ENCODE data around the gene PEMT.

PEMT gene

DNA sequence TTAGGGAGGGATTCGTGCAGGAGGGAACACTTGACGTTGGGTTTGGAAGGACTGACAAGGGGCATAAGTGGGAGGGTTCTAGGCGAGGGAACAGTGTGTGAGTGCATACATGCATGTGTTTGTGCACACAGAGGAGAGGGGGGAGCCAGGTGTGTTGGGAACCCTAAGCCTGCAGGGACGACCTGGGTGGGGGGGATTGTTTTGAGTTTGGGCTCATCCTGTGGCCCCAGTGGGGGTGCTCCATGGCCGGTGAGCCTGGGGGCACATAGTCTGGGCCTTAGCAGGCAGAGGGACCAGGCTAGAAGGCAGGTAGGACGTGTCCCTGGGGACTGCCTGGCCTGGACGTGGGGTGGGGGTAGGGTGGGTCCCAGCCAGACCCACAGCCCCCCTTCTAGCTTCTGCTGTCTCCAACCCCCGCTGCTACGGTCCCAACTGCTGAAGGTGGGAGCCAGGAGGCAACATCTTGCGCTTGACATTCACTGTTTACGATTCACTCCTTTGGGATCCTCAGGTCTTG, 83.4 kb downstream of the PEMT start:
- Histone ChIP-seq H3K79me1 (ENCODE audit: low read length) (no peaks in the 10 kb centered on the region), H3K27me3 (ENCODE audit: insufficient read depth, low read length) (no peaks in the 10 kb centered on the region), H2BK12ac (ENCODE audit: low read length) (no peak overlapping the region), H3K4ac (ENCODE audit: low read depth, low read length) (no peak overlapping the region), H2BK120ac (ENCODE audit: insufficient read depth, low read length, poor library complexity) (no peak overlapping the region), H3K4me2 (ENCODE audit: low read length) (no peak overlapping the region), H2BK5ac (ENCODE audit: low read depth, low read length, poor library complexity) (no peak overlapping the region), H3K9me3 (ENCODE audit: insufficient read depth, low read depth, low read length) (peaks cover 4% of the 10 kb centered on the region), H4K8ac (ENCODE audit: low read depth, low read length) (no peak overlapping the region), H3K4me1 (ENCODE audit: control insufficient read depth in 1 of 2, insufficient read depth in 2 of 2, low read length in 2 of 2) (no peaks in the 10 kb centered on the region), H3K9ac (ENCODE audit: low read length) (no peak overlapping the region), H3K18ac (ENCODE audit: low read length) (no peak overlapping the region), H4K91ac (ENCODE audit: low read depth, low read length) (no peak overlapping the region), H3K14ac (ENCODE audit: low read length) (no peak overlapping the region), H2AK5ac (ENCODE audit: low read length) (no peak overlapping the region), H3K36me3 (ENCODE audit: control insufficient read depth in 1 of 2, insufficient read depth in 2 of 2, low read length in 2 of 2) (no peaks in the 10 kb centered on the region), H3K79me2 (ENCODE audit: control insufficient read depth, insufficient read depth, low read length, poor library complexity) (no peaks in the 10 kb centered on the region), H3K4me3 (ENCODE audit: low read depth, low read length) (no peak overlapping the region), H4K12ac (ENCODE audit: low read depth, low read length) (no peak overlapping the region), H3K27ac (ENCODE audit: low read depth, low read length) (no peak overlapping the region), H3K23ac (ENCODE audit: low read length) (no peak overlapping the region), H2AFZ (ENCODE audit: insufficient read depth, low read length, poor library complexity) (no peak overlapping the region)
- WGBS (ENCODE audit: extremely low coverage, insufficient coverage, insufficient read length): no CpG with 5 or more reads among the region's 11 CpGs
- DNase-seq: no peak

DNA sequence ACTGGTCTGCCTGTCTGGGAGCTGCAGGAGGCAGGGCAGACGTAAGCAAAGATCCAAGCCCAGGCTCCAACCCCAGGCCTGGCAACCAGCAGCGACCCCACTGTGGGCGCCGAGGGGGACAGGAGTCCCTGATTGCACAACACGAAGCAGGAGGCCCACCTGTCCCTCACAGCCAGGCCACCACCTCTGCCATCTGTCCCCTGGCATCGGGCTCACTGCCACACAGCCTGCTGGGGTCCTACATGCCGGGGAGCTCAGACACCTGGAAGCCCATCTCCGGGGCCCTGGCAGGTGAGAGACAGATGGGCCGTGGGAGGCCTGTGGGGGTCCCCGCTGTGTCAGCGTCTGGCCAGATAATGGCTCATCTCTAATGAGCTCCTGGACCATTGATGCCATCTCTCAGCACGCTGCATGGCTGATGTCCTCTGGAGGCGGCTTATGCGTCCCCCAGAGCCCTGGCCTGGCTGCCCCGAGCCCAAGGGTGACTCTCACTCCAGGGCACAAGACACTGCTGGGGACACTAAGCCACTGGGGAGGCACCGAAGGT, 84.0 kb downstream of the PEMT start:
- H3K23ac ChIP-seq (ENCODE audit: low read length): no peak overlapping the region
- no peaks in the 10 kb centered on the region for H3K36me3 ChIP-seq (ENCODE audit: control insufficient read depth in 1 of 2, insufficient read depth in 2 of 2, low read length in 2 of 2)
- no peak overlapping the region for H2AK5ac ChIP-seq (ENCODE audit: low read length)
- peaks cover 2% of the 10 kb centered on the region for H3K9me3 ChIP-seq (ENCODE audit: insufficient read depth, low read depth, low read length)
- no peak overlapping the region for H3K14ac ChIP-seq (ENCODE audit: low read length)
- H4K12ac ChIP-seq (ENCODE audit: low read depth, low read length): no peak overlapping the region
- no peak overlapping the region for H2BK5ac ChIP-seq (ENCODE audit: low read depth, low read length, poor library complexity)
- no peak overlapping the region for H3K18ac ChIP-seq (ENCODE audit: low read length)
- no peak overlapping the region for H4K8ac ChIP-seq (ENCODE audit: low read depth, low read length)
- no peaks in the 10 kb centered on the region for H3K4me1 ChIP-seq (ENCODE audit: control insufficient read depth in 1 of 2, insufficient read depth in 2 of 2, low read length in 2 of 2)
- H3K4me2 ChIP-seq (ENCODE audit: low read length): no peak overlapping the region
- H3K27me3 ChIP-seq (ENCODE audit: insufficient read depth, low read length): no peaks in the 10 kb centered on the region
- H2BK120ac ChIP-seq (ENCODE audit: insufficient read depth, low read length, poor library complexity): no peak overlapping the region
- H2AFZ ChIP-seq (ENCODE audit: insufficient read depth, low read length, poor library complexity): no peak overlapping the region
- no peak overlapping the region for H4K91ac ChIP-seq (ENCODE audit: low read depth, low read length)
- no peak overlapping the region for H2BK12ac ChIP-seq (ENCODE audit: low read length)
- H3K9ac ChIP-seq (ENCODE audit: low read length): no peak overlapping the region
- H3K4me3 ChIP-seq (ENCODE audit: low read depth, low read length): no peak overlapping the region
- H3K79me1 ChIP-seq (ENCODE audit: low read length): no peaks in the 10 kb centered on the region
- no peak overlapping the region for H3K27ac ChIP-seq (ENCODE audit: low read depth, low read length)
- no peak overlapping the region for H3K4ac ChIP-seq (ENCODE audit: low read depth, low read length)
- H3K79me2 ChIP-seq (ENCODE audit: control insufficient read depth, insufficient read depth, low read length, poor library complexity): no peaks in the 10 kb centered on the region
- WGBS (ENCODE audit: extremely low coverage, insufficient coverage, insufficient read length): no CpG with 5 or more reads among the region's 16 CpGs
- DNase-seq: no peak

- Histone ChIP-seq H4K91ac (ENCODE audit: low read depth, low read length) (no peak overlapping the region), H4K12ac (ENCODE audit: low read depth, low read length) (no peak overlapping the region), H3K18ac (ENCODE audit: low read length) (no peak overlapping the region), H3K36me3 (ENCODE audit: control insufficient read depth in 1 of 2, insufficient read depth in 2 of 2, low read length in 2 of 2) (no peaks in the 10 kb centered on the region), H3K4ac (ENCODE audit: low read depth, low read length) (no peak overlapping the region), H3K4me3 (ENCODE audit: low read depth, low read length) (no peak overlapping the region), H2AFZ (ENCODE audit: insufficient read depth, low read length, poor library complexity) (no peak overlapping the region), H3K79me1 (ENCODE audit: low read length) (no peaks in the 10 kb centered on the region), H3K4me2 (ENCODE audit: low read length) (no peak overlapping the region), H3K14ac (ENCODE audit: low read length) (no peak overlapping the region), H3K4me1 (ENCODE audit: control insufficient read depth in 1 of 2, insufficient read depth in 2 of 2, low read length in 2 of 2) (no peaks in the 10 kb centered on the region), H2BK120ac (ENCODE audit: insufficient read depth, low read length, poor library complexity) (no peak overlapping the region), H2BK12ac (ENCODE audit: low read length) (no peak overlapping the region), H3K27me3 (ENCODE audit: insufficient read depth, low read length) (no peaks in the 10 kb centered on the region), H3K9me3 (ENCODE audit: insufficient read depth, low read depth, low read length) (peaks cover 2% of the 10 kb centered on the region), H3K27ac (ENCODE audit: low read depth, low read length) (no peak overlapping the region), H3K23ac (ENCODE audit: low read length) (no peak overlapping the region), H3K9ac (ENCODE audit: low read length) (no peak overlapping the region), H2BK5ac (ENCODE audit: low read depth, low read length, poor library complexity) (no peak overlapping the region), H2AK5ac (ENCODE audit: low read length) (no peak overlapping the region), H4K8ac (ENCODE audit: low read depth, low read length) (no peak overlapping the region), H3K79me2 (ENCODE audit: control insufficient read depth, insufficient read depth, low read length, poor library complexity) (no peaks in the 10 kb centered on the region)
- no CpG with 5 or more reads among the region's 17 CpGs for WGBS (ENCODE audit: extremely low coverage, insufficient coverage, insufficient read length)
- DNase-seq: no peak
Measured at GRCh38 chr17:17506893-17507464, 84.5 kb downstream of the PEMT start.

- H3K79me2 ChIP-seq (ENCODE audit: control insufficient read depth, insufficient read depth, low read length, poor library complexity): no peaks in the 10 kb centered on the region
- H2AFZ ChIP-seq (ENCODE audit: insufficient read depth, low read length, poor library complexity): no peak overlapping the region
- H2BK5ac ChIP-seq (ENCODE audit: low read depth, low read length, poor library complexity): no peak overlapping the region
- no peak overlapping the region for H3K9ac ChIP-seq (ENCODE audit: low read length)
- H4K91ac ChIP-seq (ENCODE audit: low read depth, low read length): no peak overlapping the region
- no peak overlapping the region for H3K23ac ChIP-seq (ENCODE audit: low read length)
- no peak overlapping the region for H3K18ac ChIP-seq (ENCODE audit: low read length)
- H3K9me3 ChIP-seq (ENCODE audit: insufficient read depth, low read depth, low read length): peaks cover 2% of the 10 kb centered on the region
- no peak overlapping the region for H4K8ac ChIP-seq (ENCODE audit: low read depth, low read length)
- no peak overlapping the region for H2AK5ac ChIP-seq (ENCODE audit: low read length)
- H2BK12ac ChIP-seq (ENCODE audit: low read length): no peak overlapping the region
- WGBS (ENCODE audit: extremely low coverage, insufficient coverage, insufficient read length): no CpG with 5 or more reads among the region's 22 CpGs
- H3K4me1 ChIP-seq (ENCODE audit: control insufficient read depth in 1 of 2, insufficient read depth in 2 of 2, low read length in 2 of 2): no peaks in the 10 kb centered on the region
- no peak overlapping the region for H3K14ac ChIP-seq (ENCODE audit: low read length)
- H4K12ac ChIP-seq (ENCODE audit: low read depth, low read length): no peak overlapping the region
- H3K36me3 ChIP-seq (ENCODE audit: control insufficient read depth in 1 of 2, insufficient read depth in 2 of 2, low read length in 2 of 2): no peaks in the 10 kb centered on the region
- H3K4ac ChIP-seq (ENCODE audit: low read depth, low read length): no peak overlapping the region
- no peak overlapping the region for H3K4me3 ChIP-seq (ENCODE audit: low read depth, low read length)
- DNase-seq: no peak
- no peaks in the 10 kb centered on the region for H3K79me1 ChIP-seq (ENCODE audit: low read length)
- H3K4me2 ChIP-seq (ENCODE audit: low read length): no peak overlapping the region
- H3K27me3 ChIP-seq (ENCODE audit: insufficient read depth, low read length): no peaks in the 10 kb centered on the region
- H2BK120ac ChIP-seq (ENCODE audit: insufficient read depth, low read length, poor library complexity): no peak overlapping the region
- H3K27ac ChIP-seq (ENCODE audit: low read depth, low read length): no peak overlapping the region
Measured at GRCh38 chr17:17506181-17506741, 85.2 kb downstream of the PEMT start.
